GM21619 (cell line): ENCODE data around the gene JAZF1.
"Not testable (repeated sequence)": the region's sequence is repeated elsewhere in the genome, so short reads cannot be mapped to it uniquely, and the experiment has no call there.

Experiments
- ATAC-seq: cut with Tn5 transposase; IDR thresholded peaks from one replicate; pipeline ENCODE4 v1.9.1; 2021; ENCODE audit not compliant: unreplicated experiment

The JAZF1 gene

DNA sequence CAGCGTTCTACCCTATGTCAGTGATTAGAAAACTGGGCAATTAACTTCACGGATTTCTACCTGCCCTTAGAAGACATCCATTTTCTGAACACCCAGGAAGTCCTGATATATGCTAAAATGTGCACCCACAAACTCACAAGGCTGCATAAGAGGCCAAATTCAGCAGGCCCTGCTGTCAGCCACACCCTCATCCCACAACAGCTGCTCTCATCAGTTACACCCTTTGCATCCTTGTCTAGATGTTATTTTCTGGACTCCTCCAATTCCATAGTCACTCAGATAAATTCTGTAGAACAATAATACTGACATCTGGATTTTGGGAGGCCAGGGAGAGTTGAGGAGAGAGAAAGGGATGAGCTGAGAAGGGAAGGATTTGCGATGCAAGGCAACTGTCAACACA is 231.7 kb downstream of the JAZF1 start:
- ATAC-seq = no peak

DNA sequence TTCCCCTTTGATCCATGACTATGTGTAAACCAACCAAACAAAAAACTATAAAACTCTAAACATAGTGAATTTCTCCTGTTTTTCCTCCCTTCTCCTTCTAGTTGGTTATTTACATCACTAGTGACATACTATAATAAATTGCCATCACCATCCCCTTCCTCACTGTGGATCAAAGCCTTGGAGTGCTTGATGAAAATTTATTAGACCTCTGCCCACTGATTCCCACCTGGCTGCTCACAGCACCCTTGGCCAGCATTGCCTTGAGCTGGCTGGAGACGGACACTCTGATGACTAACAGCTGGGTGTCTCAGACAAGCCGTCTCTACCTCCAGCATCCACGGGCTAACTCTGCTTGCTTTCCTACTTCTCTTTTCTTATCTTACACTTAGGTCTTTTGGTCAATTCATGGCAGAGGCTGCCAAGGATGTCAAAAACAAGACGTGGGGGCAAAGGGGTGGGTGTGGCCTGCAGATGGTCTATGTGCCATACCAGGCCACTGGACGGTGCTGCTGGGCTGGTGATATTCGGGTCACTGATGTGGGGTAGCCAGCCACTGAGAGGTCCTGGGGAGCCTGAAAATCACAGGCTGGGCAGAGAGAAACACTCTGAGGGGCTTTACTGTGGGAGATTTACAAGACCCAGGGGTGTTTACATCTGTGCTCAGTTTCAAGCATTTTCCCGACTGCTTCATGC is 232.9 kb downstream of the JAZF1 start:
- no peak for ATAC-seq

DNA sequence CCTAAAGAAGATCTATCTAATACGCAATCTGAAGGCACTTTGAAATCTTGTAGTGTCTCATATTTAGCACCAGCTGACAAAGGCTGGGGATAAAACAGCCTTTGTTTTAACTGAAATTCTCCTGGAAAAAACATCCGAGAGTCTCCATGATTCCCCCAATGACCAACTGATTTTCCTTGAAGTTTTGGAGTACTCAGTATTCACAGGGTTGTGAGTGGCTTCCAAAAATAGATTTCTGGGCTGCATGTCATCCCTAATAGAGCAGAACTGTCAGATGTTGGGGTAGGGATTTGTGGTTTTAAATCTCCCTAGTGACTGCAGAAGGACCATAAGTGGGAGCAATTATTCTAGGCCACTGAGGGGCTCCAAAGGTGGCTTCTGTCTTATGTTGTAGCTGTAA is 234.2 kb downstream of the JAZF1 start:
- ATAC-seq = no peak

DNA sequence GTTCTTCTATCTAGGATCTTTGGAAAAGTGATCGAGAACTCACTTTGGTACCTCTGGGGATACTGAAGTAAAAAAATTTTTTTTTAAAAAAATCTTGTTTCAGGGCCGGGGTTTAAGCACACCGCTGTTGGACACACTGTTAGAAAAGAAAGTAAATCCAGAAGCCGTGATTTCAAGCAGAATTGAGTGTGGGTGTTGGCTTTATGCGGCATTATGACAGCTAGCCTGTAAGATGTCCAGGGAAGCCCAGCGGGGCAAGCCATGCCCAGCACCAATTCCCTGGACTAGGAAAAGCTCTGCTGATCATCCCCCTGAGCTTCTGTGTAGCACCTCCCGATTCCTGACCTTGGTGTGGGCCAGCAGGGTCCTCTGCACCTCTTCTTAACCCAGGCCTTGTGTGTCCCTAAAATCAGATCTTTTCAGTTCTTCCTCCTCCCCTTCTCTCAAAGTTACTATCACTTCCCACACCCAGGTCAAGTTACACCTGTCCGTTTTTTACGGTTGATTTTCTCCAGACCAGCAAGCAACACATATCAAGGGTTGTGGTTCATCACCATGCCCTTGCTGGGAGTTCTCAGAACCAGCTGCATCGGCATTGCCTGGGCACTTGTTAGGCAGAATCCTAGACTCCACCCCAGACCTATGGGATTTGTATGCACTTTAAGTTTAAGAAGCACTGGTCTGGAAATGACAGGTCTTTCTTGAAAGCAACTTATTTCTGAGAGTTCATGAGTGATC is 235.4 kb downstream of the JAZF1 start:
- ATAC-seq = no peak

DNA sequence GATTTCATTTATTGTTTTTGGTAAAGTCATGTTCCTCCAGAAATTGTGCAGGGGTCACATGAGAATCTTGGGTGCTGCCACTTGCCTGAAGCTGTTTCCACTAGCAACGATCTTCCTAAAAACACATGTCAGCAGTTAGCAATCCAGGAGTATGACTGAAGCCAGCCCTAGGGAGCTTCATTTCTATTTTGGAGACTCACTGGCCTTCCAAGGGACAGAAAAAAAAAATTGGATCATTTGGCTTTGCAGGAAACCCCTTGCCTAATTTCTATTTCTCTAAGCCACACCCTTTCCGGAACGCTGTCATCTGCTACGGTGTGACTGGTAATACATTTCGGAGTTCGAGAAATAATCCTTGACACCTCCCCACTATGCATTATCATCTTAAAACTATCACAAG is 236.0 kb downstream of the JAZF1 start:
- ATAC-seq = no peak

DNA sequence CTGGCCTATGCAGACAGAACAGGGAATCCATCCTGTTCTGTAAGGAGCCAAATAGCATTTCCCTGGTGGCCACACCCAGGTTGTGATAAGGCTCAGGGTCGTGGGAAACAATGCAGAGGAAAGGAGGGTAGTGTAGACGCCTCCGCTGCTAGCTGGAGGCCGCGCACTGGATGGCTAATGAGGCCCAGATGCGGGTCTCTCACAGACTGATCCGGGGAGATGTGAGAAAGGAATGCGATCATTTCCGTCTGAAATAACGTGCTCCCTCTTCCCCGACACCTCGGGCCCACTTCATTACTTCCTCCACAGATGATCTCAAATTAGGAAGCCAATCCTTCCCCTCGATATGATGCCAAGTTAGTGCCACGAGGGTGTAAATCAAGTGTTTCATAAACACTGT is 237.4 kb downstream of the JAZF1 start:
- no peak for ATAC-seq

DNA sequence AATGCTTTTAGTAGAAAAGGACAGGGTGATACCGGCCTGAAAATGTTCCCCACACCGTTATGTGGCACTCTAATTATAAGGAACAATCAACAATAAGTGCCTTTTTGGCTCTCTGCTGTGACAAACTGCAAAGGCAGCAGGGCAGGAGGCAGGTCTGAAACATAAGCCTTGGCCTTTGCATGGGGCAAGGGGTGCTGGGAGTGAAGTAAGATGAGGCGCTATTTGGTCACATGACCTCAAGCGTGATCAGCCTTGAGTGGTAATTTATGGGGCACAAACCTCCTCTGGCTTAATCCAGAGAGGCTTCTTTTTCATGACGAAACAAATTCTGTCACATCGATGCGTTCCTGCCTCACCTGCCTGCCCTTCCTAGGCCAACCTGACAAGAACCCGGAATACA is 237.9 kb downstream of the JAZF1 start:
- ATAC-seq = no peak

DNA sequence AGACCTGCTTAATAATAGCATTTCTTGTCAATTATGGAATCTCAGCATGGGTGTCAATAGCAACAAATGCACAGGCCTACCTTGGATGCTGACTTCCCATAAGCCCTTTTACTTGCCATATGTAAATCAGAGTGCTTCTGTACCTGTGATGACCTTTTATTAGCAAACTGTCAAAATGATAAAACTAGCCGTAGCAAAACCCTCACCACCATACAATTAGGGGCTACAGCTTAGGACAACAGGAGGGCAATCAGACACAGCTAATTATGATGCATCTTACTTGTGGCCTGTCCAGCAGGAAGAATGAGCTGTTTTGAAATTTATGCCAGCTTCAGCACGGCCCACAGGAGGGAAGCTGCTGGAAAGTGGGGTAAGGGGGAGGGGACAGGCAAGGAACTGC is 239.1 kb downstream of the JAZF1 start:
- ATAC-seq = no peak

DNA sequence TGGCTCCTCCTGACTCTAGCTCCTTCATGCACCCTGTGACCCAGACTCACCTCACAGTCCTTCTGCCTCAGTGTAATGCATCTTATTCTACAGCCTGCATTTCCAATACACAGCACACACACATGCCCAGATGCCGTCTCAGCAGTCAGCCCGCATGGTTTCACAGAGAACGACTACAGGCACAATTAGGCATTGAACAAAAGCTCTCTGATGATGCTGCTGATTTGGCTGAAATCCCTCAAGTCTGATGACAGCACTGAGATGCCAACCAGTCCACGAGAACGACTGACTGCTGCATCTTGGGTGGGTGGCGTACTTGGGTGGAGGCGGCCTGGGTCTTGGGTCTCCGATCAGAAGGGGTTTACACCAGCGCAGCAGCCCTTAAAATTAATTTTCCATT is 240.3 kb downstream of the JAZF1 start:
- ATAC-seq = no peak

DNA sequence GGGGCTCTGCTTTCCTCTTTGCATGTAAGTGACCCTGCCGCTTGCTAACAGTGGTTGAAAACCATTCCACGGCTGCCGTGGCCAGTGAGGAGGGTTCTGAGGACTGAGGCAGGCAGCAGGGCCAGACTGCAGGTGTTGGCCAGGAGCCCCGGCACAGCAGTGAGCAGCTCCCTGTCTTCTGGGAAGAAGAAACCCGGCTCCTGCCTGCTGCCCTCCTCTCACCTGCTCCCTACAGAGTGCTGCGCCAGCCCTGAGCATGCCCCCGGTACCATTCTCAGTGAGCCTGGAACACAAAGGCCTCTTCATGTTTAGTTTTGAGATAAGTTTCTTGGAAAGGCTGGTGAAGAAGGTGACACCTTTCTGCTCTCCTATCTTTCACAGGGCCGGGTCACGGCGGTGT is 240.7 kb downstream of the JAZF1 start:
- ATAC-seq = no peak

DNA sequence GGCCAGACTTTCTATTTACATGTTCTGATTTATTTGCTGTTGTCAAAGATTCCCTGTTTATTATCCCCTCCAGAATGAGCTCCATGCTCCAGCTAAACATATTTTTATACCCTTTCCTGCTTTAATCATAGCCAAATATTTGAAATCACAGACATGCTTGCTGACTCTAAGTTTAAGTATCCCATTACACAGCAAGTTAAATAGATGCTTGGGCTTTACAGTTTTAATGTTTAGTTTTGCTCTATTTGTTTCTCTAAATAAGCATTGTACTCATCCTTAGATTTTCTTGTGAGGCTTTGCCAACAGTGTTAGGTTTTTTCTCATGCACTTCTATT is 243.9 kb downstream of the JAZF1 start:
- ATAC-seq = no peak

DNA sequence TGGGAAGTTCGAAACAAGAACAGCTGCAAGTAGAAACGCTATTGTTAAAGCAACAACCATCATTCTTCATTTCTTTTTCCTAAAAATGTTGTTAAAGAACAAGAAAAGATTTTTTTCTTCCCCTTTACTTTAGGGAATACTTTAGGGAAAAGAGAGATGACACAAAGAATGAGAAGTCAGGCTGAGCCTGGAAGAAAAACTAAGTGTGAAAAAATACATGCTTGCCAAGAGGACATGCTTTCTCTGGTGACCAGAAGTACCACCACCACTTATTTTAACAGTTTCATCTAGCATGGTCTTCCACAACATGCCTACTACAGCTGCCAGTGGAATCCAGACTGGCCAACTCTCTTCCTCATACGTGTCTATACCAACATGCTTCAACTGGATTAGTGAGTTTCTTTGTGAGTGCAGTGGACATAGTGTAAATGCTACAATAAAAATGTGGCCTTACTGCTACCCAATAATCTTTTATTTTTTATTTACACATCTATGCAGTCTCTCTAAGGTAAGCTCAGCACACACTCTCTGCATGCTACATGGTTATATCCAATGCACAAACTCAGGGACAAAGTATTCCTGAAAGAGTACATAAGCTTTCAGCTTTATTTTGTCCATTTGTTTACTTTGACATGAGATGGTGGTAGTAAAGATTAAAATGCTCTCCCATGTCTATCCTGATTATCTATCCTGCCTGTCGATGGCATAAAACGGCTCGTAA is 244.4 kb downstream of the JAZF1 start:
- ATAC-seq = no peak

DNA sequence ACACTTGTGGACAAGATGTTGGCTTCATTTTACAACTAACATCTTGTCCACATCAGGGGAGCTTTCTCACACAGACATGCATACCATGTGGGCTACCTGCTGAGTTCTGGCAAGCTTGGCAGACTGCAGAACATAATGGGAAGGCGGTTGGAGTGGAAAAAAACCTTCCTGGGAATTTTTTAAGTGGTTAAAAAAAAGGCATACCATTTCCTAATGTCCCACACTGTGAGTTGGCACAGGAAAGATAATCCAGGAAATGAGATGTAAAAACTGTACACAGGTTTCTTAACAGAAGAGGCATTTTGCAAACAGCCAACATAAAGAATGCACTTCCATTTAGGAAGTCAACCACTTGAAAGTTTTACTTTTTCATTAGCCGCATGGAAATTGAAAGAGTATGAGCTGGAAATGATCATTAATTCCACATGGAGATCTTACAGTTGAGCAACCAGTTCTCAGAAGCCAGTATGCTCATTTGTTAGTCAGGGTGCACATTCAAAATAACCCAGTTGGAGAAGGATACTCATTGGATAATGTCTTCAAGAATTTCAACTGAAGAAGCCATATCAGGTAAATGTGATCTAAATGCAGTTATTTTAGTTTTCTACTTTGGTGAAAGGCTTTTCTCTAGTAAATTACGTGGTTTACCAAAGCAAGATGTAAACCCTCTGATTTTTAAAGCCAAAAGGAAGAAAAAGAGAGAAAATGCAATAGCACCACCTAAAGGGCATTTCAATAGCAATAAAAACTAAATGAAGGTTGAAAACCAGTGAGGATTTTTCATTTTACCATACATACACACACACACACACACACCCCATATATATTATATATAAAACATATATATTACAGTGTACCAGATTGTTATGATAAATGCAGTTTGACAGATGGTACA is 246.7 kb downstream of the JAZF1 start:
- ATAC-seq = no peak

DNA sequence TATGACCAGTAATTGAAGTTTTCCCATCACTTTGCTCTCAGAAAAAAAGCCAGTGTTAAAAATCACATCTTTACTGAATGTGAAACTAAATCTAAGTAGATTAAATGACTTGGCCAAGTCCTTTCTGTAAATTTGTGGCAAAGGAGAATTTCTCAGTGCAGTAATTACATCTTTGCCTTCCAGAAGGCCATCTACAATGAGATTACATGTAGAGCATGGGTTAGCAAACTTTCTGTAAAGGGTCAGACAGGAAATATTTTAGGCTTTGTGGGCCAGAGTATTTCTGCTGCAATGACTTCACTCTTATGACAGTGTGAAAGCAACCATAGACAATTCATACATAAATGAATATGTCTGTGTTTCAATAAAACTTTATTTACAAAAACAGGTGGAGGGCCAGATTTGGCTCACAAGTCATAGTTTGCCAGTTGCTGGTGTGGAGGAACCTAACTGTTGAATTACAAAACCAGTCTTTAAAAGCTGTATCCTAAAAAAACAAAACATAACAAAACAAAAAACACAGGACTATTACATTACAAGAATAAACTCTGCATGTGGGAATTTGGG is 249.6 kb downstream of the JAZF1 start:
- no peak for ATAC-seq

DNA sequence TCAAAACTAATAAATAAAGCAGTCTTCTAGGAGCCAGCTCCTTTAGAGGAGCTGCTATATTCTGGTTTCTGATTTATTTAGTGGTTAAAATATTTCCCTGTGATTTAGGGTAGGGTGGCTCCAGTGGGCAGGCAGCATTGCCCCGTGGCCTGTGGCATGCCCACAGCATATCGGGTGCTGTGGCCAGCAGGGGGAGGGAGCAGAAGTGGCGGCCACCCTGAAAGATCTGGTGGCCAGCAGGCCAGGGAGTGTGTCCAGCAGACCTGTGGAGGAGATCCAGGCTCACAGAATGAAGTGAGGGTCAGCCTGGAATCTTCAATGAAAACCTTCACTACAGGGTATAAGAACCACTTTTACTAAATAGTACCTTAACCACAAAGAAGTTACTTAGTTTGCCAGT is 251.5 kb downstream of the JAZF1 start:
- no peak for ATAC-seq

DNA sequence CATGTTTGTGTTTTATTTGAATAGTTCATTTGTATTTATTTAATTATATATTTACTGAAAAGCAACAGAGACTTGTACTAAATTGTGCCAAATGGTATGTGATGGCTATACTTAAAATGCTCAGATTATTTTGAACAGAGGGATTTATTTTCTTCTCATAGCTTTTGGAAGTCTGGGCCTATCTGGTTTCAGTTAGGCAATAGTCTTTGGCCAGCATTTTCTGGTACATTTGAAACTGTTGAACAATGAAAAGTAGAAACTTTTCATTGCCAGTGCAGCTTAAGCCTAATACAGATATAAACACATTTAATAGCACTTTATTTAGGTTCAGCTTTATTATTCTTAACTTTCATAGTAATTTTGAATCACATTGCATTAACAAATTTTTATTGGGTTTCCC is 252.6 kb downstream of the JAZF1 start:
- ATAC-seq = no peak

DNA sequence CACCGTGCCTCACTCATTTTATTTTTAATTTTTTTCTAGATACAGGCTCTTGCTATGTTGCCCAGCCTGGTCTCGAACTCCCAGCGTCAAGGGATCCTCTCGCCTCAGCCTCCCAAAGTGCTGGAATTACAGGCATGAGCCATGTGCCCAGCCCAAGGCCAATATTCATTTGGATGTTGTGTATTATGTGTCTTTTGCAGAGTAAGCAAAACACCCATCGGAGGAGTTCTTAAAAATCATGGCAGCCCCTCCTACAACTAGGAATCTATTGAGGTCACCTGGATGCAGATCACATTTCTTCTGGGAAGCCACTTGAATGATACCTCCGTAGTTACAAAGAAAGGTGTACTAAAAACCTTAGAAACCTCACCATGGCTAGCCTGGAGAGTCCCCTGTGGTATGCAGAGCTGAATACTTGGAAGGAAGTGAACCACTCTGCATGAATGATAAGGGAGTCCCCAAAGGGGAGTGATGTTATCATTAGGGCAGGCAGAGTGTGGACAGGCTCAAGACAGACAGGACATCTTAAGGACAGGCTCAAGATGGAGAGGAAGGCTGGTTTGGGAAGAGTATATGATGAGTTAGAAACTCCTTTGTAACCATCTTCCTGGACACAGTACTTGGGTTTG is 254.9 kb downstream of the JAZF1 start:
- peak; percentile 60 for ATAC-seq

DNA sequence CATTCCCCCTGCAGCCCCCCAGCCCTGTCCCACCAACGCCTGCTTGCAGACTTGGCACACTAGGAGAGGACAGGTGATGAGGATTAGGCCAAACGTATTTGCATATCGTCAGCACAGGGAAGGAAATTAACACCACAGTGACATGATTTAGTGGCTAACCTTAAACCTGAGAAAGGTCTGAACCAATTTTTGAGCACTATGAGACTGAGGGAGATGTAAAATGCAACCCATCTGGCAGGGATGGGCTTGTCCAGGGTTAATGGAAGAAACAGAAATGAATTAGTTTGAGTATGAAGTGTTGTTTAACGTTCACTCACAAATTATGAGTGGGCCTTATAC is 257.0 kb downstream of the JAZF1 start:
- ATAC-seq = no peak

DNA sequence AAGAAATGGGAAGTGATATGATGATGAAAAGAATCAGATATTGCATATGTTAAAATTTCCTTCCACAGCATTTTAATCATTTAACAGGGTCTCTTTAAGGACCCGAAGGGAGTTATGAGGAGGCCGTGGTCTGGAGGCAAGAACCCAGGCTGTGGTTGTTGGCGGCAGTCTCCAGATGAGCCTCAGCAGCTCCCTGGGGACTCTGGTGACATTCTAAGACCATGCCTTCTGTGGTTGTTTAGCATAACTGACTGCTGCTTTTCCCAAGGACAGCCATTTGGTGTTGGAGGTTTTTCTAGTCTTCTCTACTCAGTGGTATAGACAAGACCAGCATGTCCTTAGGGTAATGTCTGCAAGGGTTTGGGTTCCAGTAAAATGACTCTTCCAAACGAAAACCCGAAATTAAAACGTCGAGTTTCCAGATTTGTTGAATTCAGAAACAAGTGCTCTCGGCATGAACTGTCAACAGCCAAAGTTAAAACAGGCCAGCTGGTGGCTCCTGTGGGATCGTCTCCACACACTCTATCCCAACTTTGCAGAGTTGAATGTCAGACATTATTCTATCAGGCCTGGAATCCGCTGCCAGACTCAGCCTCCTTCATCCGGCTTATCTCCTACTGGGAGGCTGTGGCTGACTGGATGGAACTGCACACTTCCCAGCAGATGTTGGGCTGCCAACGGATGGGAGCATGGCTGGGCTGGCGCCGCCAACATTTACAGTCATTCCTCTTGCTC is 257.5 kb downstream of the JAZF1 start:
- peak; percentile 75 for ATAC-seq

DNA sequence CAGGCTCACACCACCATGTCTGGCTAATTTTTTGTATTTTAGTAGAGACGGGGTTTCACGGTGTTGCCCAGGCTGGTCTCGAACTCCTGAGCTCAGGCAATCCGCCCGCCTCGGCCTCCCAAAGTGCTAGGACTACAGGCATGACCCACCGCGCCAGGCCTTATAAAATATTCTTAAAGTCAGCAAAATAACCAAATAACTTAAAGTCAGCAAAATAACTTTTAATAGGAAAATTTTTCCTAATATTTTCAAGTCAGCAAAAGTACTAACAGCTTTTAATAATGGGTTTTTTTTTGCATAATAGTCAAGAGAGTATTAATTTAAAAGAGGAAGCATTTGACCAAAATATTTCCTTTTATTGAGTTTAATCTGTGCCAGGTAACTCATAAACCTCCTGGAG is 258.2 kb downstream of the JAZF1 start:
- ATAC-seq = not testable (repeated sequence)
